Measurements from ENCODE around the gene PEMT. TPM values are rescaled to one million over a fixed set of nuclear protein-coding genes. Genes with fewer than 3 reads are reported as not detected.

PEMT gene
- total and polyA plus RNA-seq, 2 experiments from 2014 or later: 54.8 to 55.2 TPM

GRCh38 chr17:17460038-17460437, 131.5 kb downstream of the PEMT start:
- no peak overlapping the region for H3K4me3 ChIP-seq
- ATAC-seq: no peak
- no peak for TF ChIP-seq ZNF114 (CRISPR knock-in tag; IDR thresholded peaks at IDR 0.05)
- no peak for TF ChIP-seq CTCF (conservative IDR thresholded peaks at IDR 0.05; ENCODE audit: low read depth in 2 of 2)
- TF ChIP-seq ETS1 (IDR thresholded peaks at IDR 0.05): no peak
- no peak for TF ChIP-seq EZH2phosphoT487 (IDR thresholded peaks at IDR 0.05; ENCODE audit: unreplicated experiment)
- TF ChIP-seq REST (IDR thresholded peaks at IDR 0.05; ENCODE audit: unreplicated experiment): no peak
- TF ChIP-seq CREB1 (CRISPR knock-in tag; IDR thresholded peaks at IDR 0.05; ENCODE audit: low read depth): no peak
- no peak for TF ChIP-seq ZNF462 (CRISPR knock-in tag; IDR thresholded peaks at IDR 0.05)
- TF ChIP-seq POLR2AphosphoS5 (IDR thresholded peaks at IDR 0.05; ENCODE audit: low read depth): no peak
- TF ChIP-seq STAT1 (IDR thresholded peaks at IDR 0.05; ENCODE audit: unreplicated experiment): no peak
- no peak for TF ChIP-seq JUNB (IDR thresholded peaks at IDR 0.05; ENCODE audit: unreplicated experiment)
- TF ChIP-seq NANOG (IDR thresholded peaks at IDR 0.05; ENCODE audit: borderline replicate concordance): no peak
- no peak for TF ChIP-seq EZH2 (IDR thresholded peaks at IDR 0.05; ENCODE audit: low read depth, unreplicated experiment)
- TF ChIP-seq ZNF331 (CRISPR knock-in tag; IDR thresholded peaks at IDR 0.05; ENCODE audit: low read depth): no peak
- no peaks in the 10 kb centered on the region for H4K20me1 ChIP-seq (replicated peaks; ENCODE audit: insufficient read depth)
- H3K27me3 ChIP-seq (ENCODE audit: insufficient read depth): no peaks in the 10 kb centered on the region
- H3F3A ChIP-seq (replicated peaks; ENCODE audit: low read depth): no peaks in the 10 kb centered on the region
- Mint-ChIP-seq H3K27ac (no peak overlapping the region), H3K9me3 (peaks cover 13% of the 10 kb centered on the region), H3K4me3 (no peak overlapping the region), H3K36me3 (ENCODE audit: low read depth) (peaks cover 5% of the 10 kb centered on the region; the same call in 2 of the 3 replicates), H3K4me1 (no peaks in the 10 kb centered on the region), H3K27me3 (ENCODE audit: insufficient read depth, low read depth, poor library complexity) (no peaks in the 10 kb centered on the region)
- no peak overlapping the region for H3K4me2 ChIP-seq
- DNase-seq (ENCODE audit: low spot score): no peak
- no peak overlapping the region for H3K27ac ChIP-seq (ENCODE audit: low read depth)
- 0 out of 2 replicates have a peak, but pooled peaks cover 3% of the 10 kb centered on the region for H3K9me2 ChIP-seq (ENCODE audit: insufficient read depth)
- H3K36me3 ChIP-seq (ENCODE audit: insufficient read depth): no peaks in the 10 kb centered on the region
- H2AFZ ChIP-seq: no peak overlapping the region
- H3K4me1 ChIP-seq (ENCODE audit: insufficient read depth): no peaks in the 10 kb centered on the region
- no peaks in the 10 kb centered on the region for H3K79me2 ChIP-seq (replicated peaks; ENCODE audit: insufficient read depth)
